Caco-2 (cell line): Measurements from ENCODE around the gene SGO1. TPM values are rescaled to one million over a fixed set of nuclear protein-coding genes. Genes with fewer than 3 reads are reported as not detected.

Experiments
- BruUV-seq: library from RNA; stranded (reverse); fragments of 400-500 nt; replicated peaks from 2 replicates; lab custom pipeline; 2021; lab: Mats Ljungman, UMichigan
- CTCF ChIA-PET: fragments of 300-600 bp; sonication (Branson Sonifier 250); formaldehyde crosslinking; loops from one replicate; lab custom pipeline; 2022; ENCODE audit warnings: antibody characterized with exemption; lab: Charles Lee
- POLR2A ChIA-PET: fragments of 300-600 bp; sonication (Branson Sonifier 250); formaldehyde crosslinking; loops from one replicate; lab custom pipeline; 2022; ENCODE audit warnings: antibody characterized with exemption; lab: Charles Lee
- DNase-seq, 2 experiments: peaks; one replicate each; pipeline versions ENCODE4 v3.0.0 to v3.0.0-alpha.2; 2020 to 2022
- H3K27me3 ChIP-seq: replicated peaks from 2 replicates; pipeline ENCODE4 v1.6.0; 2011; ENCODE audit warnings: low read length; ENCODE audit not compliant: control insufficient read depth, insufficient read depth
- H3K36me3 ChIP-seq: 2 replicates; pipeline ENCODE4 v1.5.1; 2011; ENCODE audit warnings: low read length; ENCODE audit not compliant: control insufficient read depth, insufficient read depth
- H3K4me1 ChIP-seq: fragments of 250-450 bp; sonication (Bioruptor Pico); 2 replicates; pipeline ENCODE4 v1.5.1; 2020; ENCODE audit warnings: mild to moderate bottlenecking
- H3K4me3 ChIP-seq: 2 replicates; pipeline ENCODE4 v1.5.1; 2011; ENCODE audit warnings: low read depth, mild to moderate bottlenecking, control low read depth, low read length
- H3K9me3 ChIP-seq: fragments of 250-450 bp; sonication (Bioruptor Pico); 2 replicates; pipeline ENCODE4 v1.5.1; 2020; ENCODE audit warnings: mild to moderate bottlenecking, moderate library complexity
- H3K27ac Mint-ChIP-seq: one replicate; pipeline ENCODE4 v1.8.0; 2022; ENCODE audit warnings: mixed read lengths; ENCODE audit not compliant: unreplicated experiment
- H3K27me3 Mint-ChIP-seq: one replicate; pipeline ENCODE4 v1.8.0; 2022; ENCODE audit warnings: mixed read lengths; ENCODE audit not compliant: insufficient read depth, unreplicated experiment
- H3K36me3 Mint-ChIP-seq: one replicate; pipeline ENCODE4 v1.8.0; 2022; ENCODE audit warnings: mild to moderate bottlenecking, mixed read lengths; ENCODE audit not compliant: insufficient read depth, unreplicated experiment
- H3K4me1 Mint-ChIP-seq: one replicate; pipeline ENCODE4 v1.8.0; 2022; ENCODE audit warnings: low read depth, mixed read lengths; ENCODE audit not compliant: unreplicated experiment
- H3K4me3 Mint-ChIP-seq: one replicate; pipeline ENCODE4 v1.8.0; 2022; ENCODE audit warnings: mild to moderate bottlenecking, moderate library complexity, mixed read lengths; ENCODE audit not compliant: unreplicated experiment
- H3K9me3 Mint-ChIP-seq: one replicate; pipeline ENCODE4 v1.8.0; 2022; ENCODE audit warnings: mixed read lengths; ENCODE audit not compliant: unreplicated experiment
- intact Hi-C: fragments of 100-400 bp; cut with micrococcal nuclease; formaldehyde crosslinking; loops from one replicate; pipeline ENCODE4 v1.10.0; 2022; ENCODE audit not compliant: unreplicated experiment
- total RNA-seq: library from RNA; stranded (reverse); gene quantifications from 2 replicates; pipeline ENCODE4 v1.2.3, GENCODE V29; 2022
- TF ChIP-seq, protein P1 (sequence below), 2 experiments: fragments of 200-600 bp in 1 of 2; IDR thresholded peaks; 1 replicate in 1 of 2; 2 replicates in 1 of 2; pipeline versions ENCODE4 v1.5.1 to v1.8.0; 2011 to 2022; ENCODE audit warnings: antibody characterized with exemption in 1 of 2, control low read depth in 1 of 2, inconsistent platforms in 1 of 2, low read depth in 1 of 2, low read length in 1 of 2, mild to moderate bottlenecking in 1 of 2, moderate library complexity in 1 of 2; ENCODE audit not compliant: insufficient read depth in 1 of 2, severe bottlenecking in 1 of 2, unreplicated experiment in 1 of 2

Gene SGO1
- total RNA-seq, 1 experiment from 2014 or later: 24.2 TPM

DNA sequence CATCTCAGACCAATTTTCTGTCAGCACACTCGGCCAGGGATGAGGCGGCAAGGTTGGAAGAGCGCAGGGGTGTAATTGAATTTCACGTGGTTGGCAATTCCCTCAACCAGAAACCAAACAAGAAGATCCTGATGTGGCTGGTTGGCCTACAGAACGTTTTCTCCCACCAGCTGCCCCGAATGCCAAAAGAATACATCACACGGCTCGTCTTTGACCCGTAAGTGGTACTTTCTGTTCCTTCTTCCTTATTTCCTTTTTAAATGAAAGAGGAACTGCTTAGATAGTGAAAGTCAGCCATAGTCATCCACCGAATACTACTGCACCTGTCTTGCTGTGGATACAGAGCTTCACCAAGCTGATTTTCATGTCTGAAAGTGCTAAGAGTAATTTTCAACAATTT lies 60.1 kb downstream of the SGO1 start:
- H3K27me3 ChIP-seq: no peaks in the 10 kb centered on the region
- DNase-seq: no peak
- Mint-ChIP-seq H3K27ac (no peak overlapping the region), H3K9me3 (no peaks in the 10 kb centered on the region), H3K36me3 (no peaks in the 10 kb centered on the region), H3K27me3 (no peaks in the 10 kb centered on the region), H3K4me1 (no peaks in the 10 kb centered on the region), H3K4me3 (no peak overlapping the region)
- no peaks in the 10 kb centered on the region for H3K4me1 ChIP-seq
- intact Hi-C loops: no loop called here
- H3K9me3 ChIP-seq: no peaks in the 10 kb centered on the region
- ChIA-PET CTCF (no interaction called here), POLR2A (no interaction called here)
- H3K4me3 ChIP-seq: no peak overlapping the region
- TF ChIP-seq, protein P1, sequence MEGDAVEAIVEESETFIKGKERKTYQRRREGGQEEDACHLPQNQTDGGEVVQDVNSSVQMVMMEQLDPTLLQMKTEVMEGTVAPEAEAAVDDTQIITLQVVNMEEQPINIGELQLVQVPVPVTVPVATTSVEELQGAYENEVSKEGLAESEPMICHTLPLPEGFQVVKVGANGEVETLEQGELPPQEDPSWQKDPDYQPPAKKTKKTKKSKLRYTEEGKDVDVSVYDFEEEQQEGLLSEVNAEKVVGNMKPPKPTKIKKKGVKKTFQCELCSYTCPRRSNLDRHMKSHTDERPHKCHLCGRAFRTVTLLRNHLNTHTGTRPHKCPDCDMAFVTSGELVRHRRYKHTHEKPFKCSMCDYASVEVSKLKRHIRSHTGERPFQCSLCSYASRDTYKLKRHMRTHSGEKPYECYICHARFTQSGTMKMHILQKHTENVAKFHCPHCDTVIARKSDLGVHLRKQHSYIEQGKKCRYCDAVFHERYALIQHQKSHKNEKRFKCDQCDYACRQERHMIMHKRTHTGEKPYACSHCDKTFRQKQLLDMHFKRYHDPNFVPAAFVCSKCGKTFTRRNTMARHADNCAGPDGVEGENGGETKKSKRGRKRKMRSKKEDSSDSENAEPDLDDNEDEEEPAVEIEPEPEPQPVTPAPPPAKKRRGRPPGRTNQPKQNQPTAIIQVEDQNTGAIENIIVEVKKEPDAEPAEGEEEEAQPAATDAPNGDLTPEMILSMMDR (IDR thresholded peaks at IDR 0.05; ENCODE audit: insufficient read depth in 1 of 2, low read depth in 1 of 2, low read length in 1 of 2, severe bottlenecking in 1 of 2, unreplicated experiment in 1 of 2): no peak
- no peaks in the 10 kb centered on the region for H3K36me3 ChIP-seq
- no TSS peak for BruUV-seq

DNA sequence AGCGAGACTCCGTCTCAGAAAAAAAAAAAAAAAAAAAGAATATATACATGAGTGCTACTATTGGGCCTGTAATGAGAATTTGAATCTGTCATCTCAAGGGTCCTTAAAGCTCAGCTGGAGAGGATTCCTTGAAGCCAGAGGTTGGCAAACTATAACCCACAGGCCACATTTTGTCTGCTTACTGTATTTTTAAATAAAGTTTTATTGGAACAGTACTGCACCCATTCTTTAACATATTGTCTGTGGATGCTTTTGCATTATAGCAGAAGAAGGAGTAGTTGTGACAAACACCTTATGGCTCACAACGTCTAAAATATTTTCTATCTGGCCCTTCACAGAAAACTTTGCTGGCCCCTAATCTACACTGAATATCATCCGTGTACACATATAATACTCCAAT lies 60.7 kb downstream of the SGO1 start:
- Mint-ChIP-seq H3K4me3 (no peak overlapping the region), H3K9me3 (no peaks in the 10 kb centered on the region), H3K4me1 (no peaks in the 10 kb centered on the region), H3K27me3 (no peaks in the 10 kb centered on the region), H3K27ac (no peak overlapping the region), H3K36me3 (no peaks in the 10 kb centered on the region)
- H3K4me1 ChIP-seq: no peaks in the 10 kb centered on the region
- H3K9me3 ChIP-seq: no peaks in the 10 kb centered on the region
- DNase-seq: no peak
- no TSS peak for BruUV-seq
- POLR2A ChIA-PET: no interaction called here
- H3K36me3 ChIP-seq: no peaks in the 10 kb centered on the region
- no peak overlapping the region for H3K4me3 ChIP-seq
- TF ChIP-seq, protein P1 (IDR thresholded peaks at IDR 0.05; ENCODE audit: insufficient read depth in 1 of 2, low read depth in 1 of 2, low read length in 1 of 2, severe bottlenecking in 1 of 2, unreplicated experiment in 1 of 2): no peak
- no peaks in the 10 kb centered on the region for H3K27me3 ChIP-seq
- CTCF ChIA-PET: no interaction called here
- intact Hi-C loops: no loop called here

DNA sequence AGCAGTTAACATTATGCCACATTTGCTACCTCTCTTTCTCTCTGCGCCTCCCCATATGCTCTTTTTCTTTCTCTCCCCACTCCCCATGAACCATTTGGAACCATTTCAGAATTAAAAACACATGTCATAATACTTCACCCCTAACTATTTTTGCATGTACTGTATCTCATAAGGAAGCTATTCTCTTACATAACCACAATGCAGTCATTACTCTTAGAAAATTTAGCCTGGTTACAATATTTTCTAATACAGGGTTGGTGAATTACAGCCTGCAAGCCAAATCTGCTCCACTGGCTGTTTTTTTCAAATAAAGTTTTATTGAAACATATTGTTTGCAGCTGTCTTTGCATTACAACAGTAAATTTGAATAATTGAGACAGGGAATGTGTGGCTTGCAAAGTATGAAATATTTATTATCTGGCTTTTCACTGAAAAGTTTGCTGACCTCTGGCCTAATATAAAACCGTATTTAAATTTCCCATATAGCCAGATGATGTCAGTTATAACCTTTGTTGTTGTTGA lies 62.8 kb downstream of the SGO1 start:
- no peaks in the 10 kb centered on the region for H3K4me1 Mint-ChIP-seq
- intact Hi-C loops: no loop called here
- H3K36me3 Mint-ChIP-seq: no peaks in the 10 kb centered on the region
- Histone ChIP-seq H3K4me1 (no peaks in the 10 kb centered on the region), H3K27me3 (no peaks in the 10 kb centered on the region), H3K36me3 (no peaks in the 10 kb centered on the region), H3K9me3 (no peaks in the 10 kb centered on the region), H3K4me3 (no peak overlapping the region)
- H3K27ac Mint-ChIP-seq: no peak overlapping the region
- H3K4me3 Mint-ChIP-seq: no peak overlapping the region
- H3K27me3 Mint-ChIP-seq: no peaks in the 10 kb centered on the region
- POLR2A ChIA-PET: no interaction called here
- TF ChIP-seq, protein P1 (IDR thresholded peaks at IDR 0.05; ENCODE audit: insufficient read depth in 1 of 2, low read depth in 1 of 2, low read length in 1 of 2, severe bottlenecking in 1 of 2, unreplicated experiment in 1 of 2): no peak
- H3K9me3 Mint-ChIP-seq: no peaks in the 10 kb centered on the region
- CTCF ChIA-PET: no interaction called here
- DNase-seq: no peak
- BruUV-seq: no TSS peak
